Suppressor macrophage treated with lipopolysaccharide for 4 hours (primary cell): ENCODE results near the gene LRRC26.
A peak's percentile ranks its signal among the peaks of the same experiment; 100 is the strongest.

Source experiments
- DNase-seq: peaks from one replicate; pipeline ENCODE4 v3.0.0-alpha.2; 2020

The LRRC26 gene

GRCh38 chr9:137169896-137170358 is at the start of gene LRRC26:
Gene LRRC26, minus strand, starts transcription at chr9:137170051. Its CDS starts 108 bp downstream, at chr9:137169943.
- no peak for DNase-seq

GRCh38 chr9:137218754-137219271 is 49.0 kb upstream of the LRRC26 start:
- DNase-seq = peak; percentile 46

GRCh38 chr9:137218212-137218753 is 48.4 kb upstream of the LRRC26 start:
- no peak for DNase-seq

GRCh38 chr9:137217276-137218211 is 47.7 kb upstream of the LRRC26 start:
- no peak for DNase-seq

- DNase-seq = no peak
Measured at GRCh38 chr9:137216188-137216965, 46.5 kb upstream of the LRRC26 start.

- DNase-seq = no peak
Measured at GRCh38 chr9:137215196-137215986, 45.5 kb upstream of the LRRC26 start.

GRCh38 chr9:137214620-137215019 is 44.8 kb upstream of the LRRC26 start:
- DNase-seq = no peak

GRCh38 chr9:137213160-137214060 is 43.6 kb upstream of the LRRC26 start:
- no peak for DNase-seq

GRCh38 chr9:137212520-137212919 is 42.7 kb upstream of the LRRC26 start:
- no peak for DNase-seq

GRCh38 chr9:137211532-137211931 is 41.7 kb upstream of the LRRC26 start:
- DNase-seq = no peak

- no peak for DNase-seq
Measured at GRCh38 chr9:137206602-137207001, 36.8 kb upstream of the LRRC26 start.

GRCh38 chr9:137205126-137206069 is 35.5 kb upstream of the LRRC26 start, which contains the start of the genes NDOR1 and TMEM203:
Gene NDOR1, plus strand, starts transcription at chr9:137205700. Its CDS starts 78 bp downstream, at chr9:137205778.
Gene TMEM203, minus strand, starts transcription at chr9:137205648. Its CDS starts 234 bp downstream, at chr9:137205414.
- peak; percentile 93 for DNase-seq

GRCh38 chr9:137204731-137205125 is 34.9 kb upstream of the LRRC26 start:
- no peak for DNase-seq

GRCh38 chr9:137202966-137203365 is 33.1 kb upstream of the LRRC26 start:
- DNase-seq = no peak

- no peak for DNase-seq
Measured at GRCh38 chr9:137201205-137201868, 31.5 kb upstream of the LRRC26 start.

- peak; percentile 100 for DNase-seq
Measured at GRCh38 chr9:137200311-137201204, 30.7 kb upstream of the LRRC26 start, which contains the start of gene TPRN. Gene TPRN, minus strand, starts transcription at chr9:137200741. Its CDS starts 30 bp downstream, at chr9:137200711.

GRCh38 chr9:137199411-137200121 is 29.7 kb upstream of the LRRC26 start:
- DNase-seq = no peak
